ENCODE measurements around the gene RAF1.
A peak's percentile ranks its signal among the peaks of the same experiment; 100 is the strongest.
"Not testable (repeated sequence)": the region's sequence is repeated elsewhere in the genome, so short reads cannot be mapped to it uniquely, and the experiment has no call there.

The RAF1 gene

DNA sequence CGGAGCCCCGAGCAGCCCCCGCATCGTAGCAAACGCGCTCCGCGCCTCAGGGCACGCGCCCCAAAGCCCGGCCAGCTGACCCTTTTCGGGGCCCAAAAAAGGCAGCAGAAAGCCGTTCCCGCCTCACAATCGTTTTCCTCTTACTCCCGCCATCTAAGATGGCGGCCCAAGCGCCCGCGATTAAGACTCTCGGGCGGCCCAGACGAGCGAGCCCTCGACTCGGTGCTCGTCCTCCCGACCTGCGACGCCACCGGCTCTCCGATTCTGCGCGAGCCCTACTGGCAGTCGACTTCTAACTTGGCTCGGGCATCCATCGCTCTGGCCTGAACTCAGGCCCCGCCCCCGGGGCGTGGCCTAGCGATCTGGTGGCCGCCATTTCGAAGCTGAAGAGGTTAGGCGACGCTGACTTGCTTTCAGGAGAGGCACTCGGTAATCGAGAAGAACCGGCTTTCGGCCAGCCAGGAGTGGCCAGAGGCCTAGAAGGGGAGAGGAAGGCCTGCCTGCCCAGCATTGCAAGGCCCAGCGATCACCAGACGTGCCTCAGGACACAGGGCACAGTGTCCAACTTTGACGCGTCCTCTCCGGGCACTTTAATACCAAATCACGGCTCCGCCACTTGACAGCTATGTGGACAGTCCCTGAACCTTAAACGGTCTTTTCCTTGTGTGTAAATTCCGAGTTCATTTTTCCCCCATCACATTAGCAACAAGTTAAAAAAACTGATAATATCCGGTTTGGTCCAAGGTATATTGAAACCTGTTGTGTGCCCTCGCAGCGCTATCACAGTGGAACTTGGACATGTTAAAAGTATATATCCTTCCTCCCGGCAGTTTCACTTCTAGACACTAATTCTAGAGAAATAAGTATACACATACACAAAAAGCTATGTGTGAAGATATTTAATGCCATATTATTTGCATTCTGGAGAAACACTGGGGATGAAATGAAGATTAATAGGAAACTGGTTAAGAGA, at the start of gene RAF1:
Gene RAF1, minus strand, starts transcription at position 182 of the 973 bp plus-strand sequence. CDS start 45,396 bp downstream, outside the sequence.
- DNase-seq = peak; percentile 98

DNA sequence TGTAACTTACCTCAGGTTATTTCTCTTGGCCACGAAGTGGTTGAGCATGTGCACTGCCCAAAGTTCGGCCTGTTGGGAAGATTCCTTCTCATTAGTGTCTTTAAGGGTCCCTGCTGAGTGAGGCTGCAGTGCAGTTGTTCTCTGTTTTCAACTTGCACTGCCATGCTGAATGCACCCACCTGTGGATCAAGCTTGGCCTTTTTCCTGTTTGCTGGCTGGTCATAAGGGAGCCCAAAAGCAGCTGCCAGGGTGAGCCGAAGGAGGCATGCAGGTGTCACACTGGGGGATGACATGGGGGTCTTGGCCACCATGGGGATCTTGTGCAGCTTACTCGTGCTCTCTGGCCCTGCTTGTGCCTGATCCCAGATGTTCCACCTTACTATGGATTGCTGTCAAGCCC, 46.1 kb upstream of the RAF1 start:
- no peak for DNase-seq

- DNase-seq = no peak
These were observed 45.4 kb upstream of the RAF1 start for GRCh38 chr3:12709334-12709733.

- no peak for DNase-seq
These were observed 44.8 kb upstream of the RAF1 start for GRCh38 chr3:12708584-12709192.

- DNase-seq = no peak
These were observed 43.5 kb upstream of the RAF1 start for GRCh38 chr3:12707449-12707848.

GRCh38 chr3:12706504-12707253, 42.8 kb upstream of the RAF1 start:
- DNase-seq = peak; percentile 62

DNA sequence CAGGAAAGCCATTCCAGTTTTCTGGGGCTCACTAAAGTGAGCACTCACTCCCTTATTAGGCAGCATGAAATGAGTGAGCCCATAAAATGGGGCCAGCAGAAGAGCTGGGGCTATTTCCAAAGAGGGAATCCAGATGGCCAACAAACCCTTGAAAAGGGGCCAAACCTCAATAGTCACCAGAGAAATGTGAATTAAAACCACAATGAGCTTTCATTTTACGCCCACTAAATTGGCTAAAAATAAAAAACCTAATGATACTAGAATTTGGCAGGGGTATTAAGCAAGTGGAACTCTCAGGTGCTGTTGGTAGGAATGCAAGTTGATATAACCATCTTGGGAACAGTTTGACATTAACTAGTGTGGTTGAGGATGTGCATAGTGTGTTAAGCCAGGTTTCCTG, 42.1 kb upstream of the RAF1 start:
- DNase-seq = no peak

GRCh38 chr3:12705374-12705926, 41.5 kb upstream of the RAF1 start:
- no peak for DNase-seq

DNA sequence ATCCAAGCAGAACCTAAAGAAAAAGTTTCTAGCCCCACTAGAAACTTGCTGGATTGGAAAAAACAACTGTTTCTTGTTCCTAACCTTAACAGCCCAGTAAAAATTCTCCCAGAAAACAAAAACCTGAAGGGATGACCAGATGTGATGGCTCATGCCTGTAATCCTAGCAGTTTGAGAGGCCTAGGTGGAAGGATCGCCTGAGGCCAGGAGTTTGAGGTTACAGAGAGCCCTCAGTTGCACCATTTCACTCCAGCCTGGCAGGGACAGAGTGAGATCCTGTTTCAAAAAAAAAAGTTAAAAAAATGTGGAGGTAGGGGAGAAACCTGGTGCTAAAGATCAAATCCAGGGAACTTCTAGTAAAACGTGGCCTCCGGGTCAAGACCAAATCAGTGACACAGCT, 38.6 kb upstream of the RAF1 start:
- DNase-seq = no peak

GRCh38 chr3:12701601-12702000, 37.7 kb upstream of the RAF1 start:
- DNase-seq = not testable (repeated sequence)

- DNase-seq = no peak
These were observed 36.9 kb upstream of the RAF1 start for GRCh38 chr3:12700800-12701199.

- no peak for DNase-seq
These were observed 32.0 kb upstream of the RAF1 start for GRCh38 chr3:12695916-12696315.

DNA sequence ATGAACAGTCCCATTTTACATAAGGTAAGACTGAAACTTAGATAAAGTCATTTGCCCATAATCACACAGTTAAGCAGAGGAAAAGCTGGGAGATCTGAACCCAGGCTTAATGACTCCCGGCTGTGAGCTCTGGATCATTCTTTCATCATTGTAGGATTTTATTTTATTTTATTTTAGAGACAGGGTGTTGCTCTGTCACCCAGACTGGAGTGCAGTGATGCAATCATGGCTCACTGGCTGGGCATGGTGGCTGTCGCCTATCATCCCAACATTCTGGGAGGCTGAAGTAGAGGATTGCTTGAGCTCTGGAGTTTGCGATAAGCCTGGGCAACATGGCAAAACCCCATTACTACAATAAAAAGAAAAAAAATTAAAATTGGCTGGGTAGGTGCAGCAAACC, 31.2 kb upstream of the RAF1 start:
- DNase-seq = no peak

DNA sequence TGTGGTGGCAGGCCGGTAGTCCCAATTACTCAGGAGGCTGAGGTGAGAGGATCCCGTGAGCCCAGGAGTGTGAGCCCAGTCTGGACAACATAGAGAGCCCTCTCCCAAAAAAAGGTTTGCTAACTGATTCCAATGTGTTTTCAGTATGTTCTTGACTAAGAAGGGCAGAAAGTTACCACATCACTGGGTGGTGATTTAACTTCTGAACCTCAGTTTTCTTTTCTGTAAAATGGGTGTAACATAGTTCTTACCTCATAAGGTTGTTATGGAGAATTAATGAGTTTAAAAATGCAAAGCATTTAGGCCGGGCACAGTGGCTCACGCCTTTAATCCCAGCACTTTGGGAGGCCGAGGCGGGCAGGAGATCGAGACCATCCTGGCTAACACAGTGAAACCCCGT, 28.5 kb upstream of the RAF1 start:
- no peak for DNase-seq

GRCh38 chr3:12689997-12690711, 26.2 kb upstream of the RAF1 start:
- no peak for DNase-seq

DNA sequence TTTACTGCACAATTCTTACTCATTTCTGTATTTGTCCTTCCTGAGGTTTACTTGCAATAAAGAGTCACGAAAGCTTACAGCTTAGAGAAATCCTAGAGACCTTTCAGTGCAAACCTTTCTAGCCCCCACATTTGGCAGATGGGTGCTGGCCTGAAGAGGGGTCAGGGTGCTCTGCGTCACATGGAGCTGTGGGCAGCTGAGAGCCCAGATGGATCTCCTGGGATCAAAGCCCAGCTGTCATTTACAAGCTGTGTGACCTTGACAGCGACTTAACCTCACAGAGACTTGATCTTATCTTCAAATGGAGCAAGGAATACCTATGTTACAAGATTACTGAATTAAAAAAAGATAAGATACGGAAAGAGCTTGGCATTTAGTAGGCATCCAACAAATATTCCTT, 24.0 kb upstream of the RAF1 start:
- DNase-seq = no peak

GRCh38 chr3:12686096-12686495, 22.2 kb upstream of the RAF1 start:
- DNase-seq = no peak

DNA sequence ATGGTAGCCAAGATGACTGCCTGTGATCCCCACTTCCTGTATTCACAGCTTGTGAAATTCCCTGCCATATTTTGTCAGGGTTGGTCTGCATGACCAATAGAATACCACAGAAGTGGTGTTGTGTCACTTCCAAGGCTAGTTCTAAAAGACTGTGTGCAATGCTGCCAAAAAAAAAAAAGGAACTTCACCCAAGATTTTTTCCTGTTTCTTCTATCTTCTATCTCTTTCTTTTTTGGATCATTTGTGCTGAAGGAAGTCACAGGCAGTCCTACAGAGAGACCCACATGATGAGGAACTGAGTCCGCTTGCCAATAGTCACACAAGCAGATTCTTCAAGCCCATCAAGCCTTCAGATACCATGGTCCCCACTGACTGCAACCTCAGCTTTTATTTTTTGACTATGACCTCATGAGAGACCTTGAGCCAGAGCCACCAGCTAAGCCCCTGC, 18.1 kb upstream of the RAF1 start:
- no peak for DNase-seq

DNA sequence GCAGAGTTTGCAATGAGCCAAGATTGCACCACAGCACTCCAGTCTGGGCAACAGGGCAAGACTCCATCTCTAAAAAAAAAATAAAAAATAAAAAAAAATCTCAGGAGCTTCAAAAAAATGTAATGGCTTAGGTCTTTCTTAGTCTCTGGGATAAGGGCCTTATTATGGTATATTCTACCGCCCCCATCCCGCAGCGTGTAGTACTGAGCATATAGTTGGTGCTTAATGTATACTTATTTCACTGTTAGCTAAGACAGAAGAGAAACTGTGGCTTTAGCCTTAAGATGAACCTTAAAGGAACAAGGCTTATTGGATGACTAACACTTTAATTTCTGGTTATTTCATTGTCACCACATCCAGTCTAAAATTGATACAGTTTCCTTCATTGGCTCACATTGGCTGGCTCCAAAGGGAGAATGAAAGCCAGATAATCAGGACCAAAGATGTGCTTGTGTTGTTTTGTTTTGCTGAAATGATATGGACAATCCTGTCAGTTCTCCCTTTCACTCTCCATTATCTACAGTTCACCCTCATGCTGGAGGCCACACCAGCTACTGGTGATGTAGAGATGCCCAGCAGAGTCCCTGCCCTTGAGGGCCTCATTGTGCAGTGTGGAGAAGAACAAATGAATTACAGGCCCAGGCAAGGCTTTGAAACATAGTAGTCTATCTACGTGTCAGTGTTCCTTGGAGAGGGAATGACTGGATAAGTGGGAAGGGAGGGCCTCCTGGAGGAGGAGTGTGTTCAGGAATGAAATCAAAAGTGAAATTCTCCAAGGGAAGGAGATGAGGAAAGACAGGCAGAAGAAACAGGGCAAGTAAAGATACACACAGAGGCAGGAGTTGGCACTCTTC, 17.4 kb upstream of the RAF1 start:
- no peak for DNase-seq

DNA sequence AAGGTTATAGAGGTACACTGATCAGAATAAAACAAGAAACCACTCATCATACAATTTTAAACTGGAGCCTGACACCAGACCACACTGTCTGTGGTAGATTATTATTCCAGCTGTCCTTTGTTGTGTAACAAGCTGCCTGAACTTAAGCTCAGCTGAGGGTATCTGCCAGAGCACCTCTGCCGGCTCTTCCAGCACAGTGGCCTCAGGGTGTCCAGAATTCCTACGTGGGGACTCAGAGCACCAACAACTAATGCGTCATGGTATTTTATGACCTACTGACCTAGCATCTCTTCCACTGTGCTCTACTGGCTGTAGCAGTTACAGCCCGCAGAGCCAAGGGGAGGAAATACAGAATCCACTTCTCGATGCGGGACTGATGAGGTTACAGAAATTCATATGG, 15.6 kb upstream of the RAF1 start:
- DNase-seq = no peak

- DNase-seq = no peak
These were observed 13.7 kb upstream of the RAF1 start for GRCh38 chr3:12677616-12678015.
